Fibroblast of lung (primary cell): ENCODE results near the gene TKFC. TPM values are rescaled to one million over a fixed set of nuclear protein-coding genes. Genes with fewer than 3 reads are reported as not detected.

ENCODE experiments used
- DNase-seq, 2 donors: peaks; one replicate each; pipeline versions ENCODE4 v3.0.0 to v3.0.0-alpha.2; 2010; ENCODE audit warnings: low read depth in 2 of 2
- H2AFZ ChIP-seq: 2 replicates; pipeline ENCODE4 v1.5.1; 2012; ENCODE audit warnings: low read length, control low read depth, inconsistent platforms
- H3K27ac ChIP-seq: 2 replicates; pipeline ENCODE4 v1.5.1; 2011; ENCODE audit warnings: low read length, control low read depth; ENCODE audit not compliant: insufficient read depth
- H3K27me3 ChIP-seq: 2 replicates; pipeline ENCODE4 v1.5.1; 2011; ENCODE audit warnings: mild to moderate bottlenecking, low read length; ENCODE audit not compliant: control insufficient read depth, insufficient read depth
- H3K36me3 ChIP-seq: 2 replicates; pipeline ENCODE4 v1.5.1; 2011; ENCODE audit warnings: low read length; ENCODE audit not compliant: control insufficient read depth, insufficient read depth
- H3K4me1 ChIP-seq: 2 replicates; pipeline ENCODE4 v1.5.1; 2011; ENCODE audit warnings: low read length; ENCODE audit not compliant: control insufficient read depth, insufficient read depth; ENCODE audit errors: extremely low read depth
- H3K4me2 ChIP-seq: 2 replicates; pipeline ENCODE4 v1.5.1; 2011; ENCODE audit warnings: low read length, control low read depth; ENCODE audit not compliant: insufficient read depth; ENCODE audit errors: extremely low read depth
- H3K4me3 ChIP-seq, 4 experiments: fragments of 200-600 bp in 1 of 4; sonication (generic) in 1 of 4; replicated peaks in 1 of 4; 2 replicates each; pipeline ENCODE4 v1.5.1; 2011 to 2016; ENCODE audit warnings: low read length in 4 of 4, low read depth in 3 of 4, mild to moderate bottlenecking in 3 of 4, control low read depth in 2 of 4, inconsistent platforms in 1 of 4, mixed read lengths in 1 of 4; ENCODE audit not compliant: insufficient read depth in 1 of 4; ENCODE audit errors: control extremely low read depth in 1 of 4
- H3K79me2 ChIP-seq: 2 replicates; pipeline ENCODE4 v1.5.1; 2012; ENCODE audit warnings: mild to moderate bottlenecking, low read length, inconsistent platforms; ENCODE audit not compliant: control insufficient read depth, insufficient read depth
- H3K9ac ChIP-seq: 2 replicates; pipeline ENCODE4 v1.5.1; 2011; ENCODE audit warnings: mild to moderate bottlenecking, low read length, control low read depth; ENCODE audit not compliant: insufficient read depth
- H3K9me3 ChIP-seq: 2 replicates; pipeline ENCODE4 v1.5.1; 2012; ENCODE audit warnings: low read depth, low read length; ENCODE audit not compliant: control insufficient read depth, insufficient read depth
- H4K20me1 ChIP-seq: 2 replicates; pipeline ENCODE4 v1.5.1; 2011; ENCODE audit warnings: low read length; ENCODE audit not compliant: control insufficient read depth, insufficient read depth; ENCODE audit errors: extremely low read depth
- CTCF ChIP-seq, 2 donors: IDR thresholded peaks in 1 of 2; conservative IDR thresholded peaks in 1 of 2; 1 replicate in 1 of 2; 2 replicates in 1 of 2; pipeline ENCODE4 v1.5.1; 2011 to 2012; ENCODE audit warnings: low read length in 2 of 2, control low read depth in 1 of 2, inconsistent platforms in 1 of 2, low read depth in 1 of 2, mild to moderate bottlenecking in 1 of 2
- EZH2 ChIP-seq: IDR thresholded peaks from 2 replicates; pipeline ENCODE4 v1.5.1; 2012; ENCODE audit warnings: low read length, control low read depth, mild to moderate bottlenecking; ENCODE audit errors: missing control alignments
- polyA plus RNA-seq, 2 donors: library from polyadenylated mRNA; depleted of rRNA in 1 of 2; stranded (reverse) in 1 of 2; unstranded in 1 of 2; fragments of >200 nt; gene quantifications; 2 replicates each; pipeline ENCODE4 v1.2.1, GENCODE V29; 2011 to 2012; ENCODE audit warnings: missing spikeins in 1 of 2
- total RNA-seq: library from RNA; depleted of rRNA; stranded (reverse); fragments of >200 nt; gene quantifications from 2 replicates; pipeline ENCODE4 v1.2.1, GENCODE V29; 2014

TKFC gene
- total and polyA plus RNA-seq, 2 donors (not counting 1 experiment from before 2014, with no cell fraction given), result 11.5 to 27.1 TPM

DNA sequence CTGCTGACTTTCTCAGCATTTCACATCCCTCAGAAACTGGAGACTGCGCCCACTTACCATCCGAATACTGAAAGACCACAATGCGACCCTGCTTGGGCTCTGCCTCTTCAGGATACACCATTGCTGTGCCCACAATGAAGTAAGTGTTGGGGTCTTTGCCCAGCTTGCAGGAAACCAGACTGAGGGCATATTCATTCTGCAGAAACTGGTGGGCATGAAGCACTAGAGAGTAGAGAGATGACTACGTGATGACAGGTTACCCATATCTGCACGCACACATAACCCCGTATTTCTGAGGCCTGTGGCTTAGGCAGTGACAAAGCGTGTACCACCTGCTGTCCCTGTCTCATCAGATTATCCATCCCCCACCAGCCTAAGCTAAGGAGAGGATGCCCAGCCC, 23.3 kb upstream of the TKFC start:
- H3K9ac ChIP-seq, result no peak overlapping the region
- TF ChIP-seq CTCF (conservative IDR thresholded peaks at IDR 0.05 in 1 of 2, IDR thresholded peaks at IDR 0.05 in 1 of 2; ENCODE audit: low read depth in 1 of 2, low read length in 2 of 2) (no peak), EZH2 (no peak)
- no peak overlapping the region for H2AFZ ChIP-seq
- peaks cover 26% of the 10 kb centered on the region for H3K36me3 ChIP-seq
- no peaks in the 10 kb centered on the region for H4K20me1 ChIP-seq
- no peak for DNase-seq
- no peak overlapping the region for H3K27ac ChIP-seq
- no peaks in the 10 kb centered on the region for H3K4me1 ChIP-seq
- H3K4me2 ChIP-seq, result no peak overlapping the region
- H3K27me3 ChIP-seq, result no peaks in the 10 kb centered on the region
- no peaks in the 10 kb centered on the region for H3K79me2 ChIP-seq
- no peak overlapping the region for H3K4me3 ChIP-seq
- H3K9me3 ChIP-seq, result no peaks in the 10 kb centered on the region

DNA sequence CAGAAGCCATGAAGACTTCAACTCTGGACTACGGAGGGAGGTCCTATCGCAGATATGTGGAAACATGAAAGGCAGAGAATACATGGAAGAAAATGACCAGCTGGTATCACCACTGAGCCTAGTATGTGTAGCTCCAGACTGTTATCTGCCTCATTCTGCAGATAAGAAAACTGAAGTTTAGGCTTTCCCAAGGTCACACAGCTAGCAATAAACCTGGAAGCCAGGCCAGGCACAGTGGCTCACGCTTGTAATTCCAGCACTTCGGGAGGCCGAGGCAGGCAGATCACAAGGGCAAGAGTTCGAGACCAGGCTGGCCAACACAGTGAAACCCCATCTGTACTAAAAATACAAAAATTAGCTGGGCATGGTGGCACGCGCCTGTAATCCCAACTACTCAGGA, 22.3 kb upstream of the TKFC start:
- no peak for DNase-seq
- H3K4me3 ChIP-seq, result no peak overlapping the region
- peaks cover 28% of the 10 kb centered on the region for H3K36me3 ChIP-seq
- no peaks in the 10 kb centered on the region for H4K20me1 ChIP-seq
- H3K27me3 ChIP-seq, result no peaks in the 10 kb centered on the region
- H2AFZ ChIP-seq, result no peak overlapping the region
- no peaks in the 10 kb centered on the region for H3K9me3 ChIP-seq
- no peak overlapping the region for H3K9ac ChIP-seq
- H3K79me2 ChIP-seq, result no peaks in the 10 kb centered on the region
- H3K4me1 ChIP-seq, result no peaks in the 10 kb centered on the region
- TF ChIP-seq CTCF (conservative IDR thresholded peaks at IDR 0.05 in 1 of 2, IDR thresholded peaks at IDR 0.05 in 1 of 2; ENCODE audit: low read depth in 1 of 2, low read length in 2 of 2) (no peak), EZH2 (no peak)
- H3K27ac ChIP-seq, result no peak overlapping the region
- H3K4me2 ChIP-seq, result no peak overlapping the region

DNA sequence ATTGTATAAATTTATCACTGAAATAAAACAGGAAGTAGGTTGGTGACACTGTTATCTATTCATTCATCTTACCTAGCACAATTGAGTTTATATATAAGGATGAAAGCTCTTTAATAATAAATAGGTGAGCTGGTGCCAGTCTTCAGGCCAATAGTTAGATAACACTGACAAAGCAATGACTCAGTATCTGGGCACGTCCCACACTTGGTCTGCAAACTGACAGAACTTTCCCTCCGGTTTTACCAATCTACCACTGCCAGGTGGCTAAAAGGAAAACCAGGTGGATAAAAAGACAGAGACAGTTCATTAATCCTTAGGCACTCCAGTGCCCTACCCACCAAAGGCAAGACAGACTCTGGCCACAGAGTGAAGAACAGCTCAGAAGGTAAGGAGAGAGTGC, 17.8 kb upstream of the TKFC start:
- Histone ChIP-seq H3K4me3 (no peak overlapping the region), H3K36me3 (peaks cover 21% of the 10 kb centered on the region), H3K4me1 (no peaks in the 10 kb centered on the region), H3K79me2 (no peaks in the 10 kb centered on the region), H3K4me2 (no peak overlapping the region), H3K9ac (no peak overlapping the region), H3K27ac (no peak overlapping the region), H2AFZ (no peak overlapping the region), H4K20me1 (no peaks in the 10 kb centered on the region), H3K9me3 (no peaks in the 10 kb centered on the region), H3K27me3 (no peaks in the 10 kb centered on the region)
- DNase-seq, result no peak
- TF ChIP-seq EZH2, result no peak
- TF ChIP-seq CTCF (conservative IDR thresholded peaks at IDR 0.05 in 1 of 2, IDR thresholded peaks at IDR 0.05 in 1 of 2; ENCODE audit: low read depth in 1 of 2, low read length in 2 of 2), result no peak
